ENCODE measurements around the gene LNX2. TPM values are rescaled to one million over a fixed set of nuclear protein-coding genes. Genes with fewer than 3 reads are reported as not detected.

LNX2 gene
- total and polyA plus RNA-seq, 2 of the 4 experiments (the other 2 are of a cell fraction) = 3.1 to 7.2 TPM

DNA sequence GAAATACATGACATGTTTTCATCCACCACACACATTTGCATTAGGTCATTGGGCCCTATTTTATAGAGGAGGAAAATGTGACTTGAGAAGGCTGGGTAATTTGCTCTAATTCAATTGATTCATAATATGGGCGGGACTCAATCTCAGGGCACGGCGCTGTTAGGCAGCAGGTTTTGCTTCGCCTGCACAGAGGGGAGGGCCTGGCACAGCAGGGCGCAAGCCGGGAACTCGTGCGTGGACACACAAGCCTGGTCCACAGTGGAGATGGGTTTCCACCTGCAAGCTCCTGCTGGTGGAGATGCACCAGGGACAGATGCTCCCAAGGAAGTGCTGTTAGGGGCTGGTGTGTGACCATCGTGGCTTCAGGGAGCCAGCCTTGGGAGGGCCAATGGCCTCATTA lies 111.5 kb downstream of the LNX2 start:
- Histone ChIP-seq H2BK20ac (ENCODE audit: low read depth, low read length) (no peak overlapping the region), H3K23ac (ENCODE audit: low read depth, low read length) (no peak overlapping the region), H3K9me3 (ENCODE audit: control insufficient read depth, insufficient read depth, low read length) (no peaks in the 10 kb centered on the region), H4K20me1 (ENCODE audit: insufficient read depth, low read length) (no peaks in the 10 kb centered on the region), H4K5ac (ENCODE audit: low read depth, low read length) (no peak overlapping the region), H3K4me2 (ENCODE audit: low read depth, low read length) (no peak overlapping the region), H3K36me3 (ENCODE audit: control insufficient read depth, insufficient read depth, low read length) (no peaks in the 10 kb centered on the region), H3K27me3 (ENCODE audit: control insufficient read depth, insufficient read depth, low read length) (peaks cover 14% of the 10 kb centered on the region), H2AK9ac (replicated peaks; ENCODE audit: low read depth, low read length, poor library complexity) (no peak overlapping the region), H2BK15ac (ENCODE audit: low read depth, low read length) (no peak overlapping the region), H2BK5ac (ENCODE audit: low read depth, low read length, poor library complexity, severe bottlenecking) (no peak overlapping the region), H2AFZ (replicated peaks; ENCODE audit: low read length, poor library complexity) (no peak overlapping the region), H3K4me1 (ENCODE audit: control insufficient read depth, insufficient read depth, low read length) (no peaks in the 10 kb centered on the region), H3K27ac (ENCODE audit: insufficient read depth, low read length) (no peak overlapping the region), H3K9ac (ENCODE audit: low read depth, low read length) (no peak overlapping the region), H3K4ac (ENCODE audit: low read depth, low read length) (no peak overlapping the region), H3K4me3 (ENCODE audit: insufficient read depth, low read depth, low read length) (no peak overlapping the region), H4K91ac (ENCODE audit: insufficient read depth, low read depth, low read length) (no peak overlapping the region), H2AK5ac (ENCODE audit: low read depth, low read length) (no peak overlapping the region), H3K18ac (ENCODE audit: low read depth, low read length) (no peak overlapping the region), H3K79me1 (ENCODE audit: low read depth in 1 of 2, low read length in 2 of 2) (no peaks in the 10 kb centered on the region), H3K9me1 (ENCODE audit: insufficient read depth, low read length) (no peaks in the 10 kb centered on the region), H3K14ac (replicated peaks; ENCODE audit: low read depth, low read length) (no peak overlapping the region), H4K8ac (ENCODE audit: low read depth in 2 of 2, low read length in 2 of 2) (no peak overlapping the region), H2BK120ac (ENCODE audit: low read depth, low read length) (no peak overlapping the region), H3K56ac (ENCODE audit: extremely low read depth, insufficient read depth, low read length) (no peak overlapping the region)
- ChIA-PET POLR2A (ENCODE audit: unreplicated experiment) (no interaction called here), CTCF (interaction anchor here (0.6 kb wide), 1 partner anchor 24 kb away, joined by 3 read pairs; no protein-coding TSS in a partner anchor)
- 85% methylated on average over 5 of the region's 9 CpGs; no CpG with 5 or more reads in 1 of the 2 experiments for WGBS, 2 experiments (ENCODE audit: extremely low coverage in 2 of 2, insufficient read length in 1 of 2)
- DNase-seq (no peak), ATAC-seq (ENCODE audit: low read depth) (no peak)
- in situ Hi-C loops (cut with MboI; ENCODE audit: low sequenced_read_pairs) = no loop called here
- BruUV-seq (replicated peaks) = no TSS peak
- TF ChIP-seq CEBPB (IDR thresholded peaks at IDR 0.05; ENCODE audit: low read depth, low read length) (no peak), SMC3 (IDR thresholded peaks at IDR 0.05; ENCODE audit: low read depth, low read length) (no peak), POLR2A (IDR thresholded peaks at IDR 0.05; ENCODE audit: low read depth, low read length) (no peak), MXI1 (IDR thresholded peaks at IDR 0.05; ENCODE audit: borderline replicate concordance, low read depth, low read length) (no peak), ELK1 (IDR thresholded peaks at IDR 0.05; ENCODE audit: borderline replicate concordance, low read depth, low read length) (no peak), BHLHE40 (IDR thresholded peaks at IDR 0.05; ENCODE audit: low read depth, low read length) (no peak), FOS (IDR thresholded peaks at IDR 0.05; ENCODE audit: low read depth, low read length) (no peak), RCOR1 (IDR thresholded peaks at IDR 0.05; ENCODE audit: insufficient replicate concordance, low read length) (no peak), MAFK (IDR thresholded peaks at IDR 0.05; ENCODE audit: low read depth, low read length) (no peak), RFX5 (IDR thresholded peaks at IDR 0.05; ENCODE audit: low read depth, low read length) (no peak), MAZ (IDR thresholded peaks at IDR 0.05; ENCODE audit: borderline replicate concordance, low read depth, low read length) (no peak), NFE2L2 (IDR thresholded peaks at IDR 0.05; ENCODE audit: low read depth, low read length) (no peak), USF2 (IDR thresholded peaks at IDR 0.05; ENCODE audit: low read depth, low read length) (no peak)
- TF ChIP-seq, protein P1, sequence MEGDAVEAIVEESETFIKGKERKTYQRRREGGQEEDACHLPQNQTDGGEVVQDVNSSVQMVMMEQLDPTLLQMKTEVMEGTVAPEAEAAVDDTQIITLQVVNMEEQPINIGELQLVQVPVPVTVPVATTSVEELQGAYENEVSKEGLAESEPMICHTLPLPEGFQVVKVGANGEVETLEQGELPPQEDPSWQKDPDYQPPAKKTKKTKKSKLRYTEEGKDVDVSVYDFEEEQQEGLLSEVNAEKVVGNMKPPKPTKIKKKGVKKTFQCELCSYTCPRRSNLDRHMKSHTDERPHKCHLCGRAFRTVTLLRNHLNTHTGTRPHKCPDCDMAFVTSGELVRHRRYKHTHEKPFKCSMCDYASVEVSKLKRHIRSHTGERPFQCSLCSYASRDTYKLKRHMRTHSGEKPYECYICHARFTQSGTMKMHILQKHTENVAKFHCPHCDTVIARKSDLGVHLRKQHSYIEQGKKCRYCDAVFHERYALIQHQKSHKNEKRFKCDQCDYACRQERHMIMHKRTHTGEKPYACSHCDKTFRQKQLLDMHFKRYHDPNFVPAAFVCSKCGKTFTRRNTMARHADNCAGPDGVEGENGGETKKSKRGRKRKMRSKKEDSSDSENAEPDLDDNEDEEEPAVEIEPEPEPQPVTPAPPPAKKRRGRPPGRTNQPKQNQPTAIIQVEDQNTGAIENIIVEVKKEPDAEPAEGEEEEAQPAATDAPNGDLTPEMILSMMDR (conservative IDR thresholded peaks at IDR 0.05; ENCODE audit: low read depth, low read length) = no peak
- intact Hi-C loops (cut with micrococcal nuclease) = no loop called here
- dilution Hi-C loops (cut with HindIII; ENCODE audit: low sequenced_read_pairs, unreplicated experiment) = no loop called here
